WTC11 (cell line): ENCODE measurements around the gene POU2F1. TPM values are rescaled to one million over a fixed set of nuclear protein-coding genes. Genes with fewer than 3 reads are reported as not detected.

Experiments
- ATAC-seq: fragments of 200-7000 bp; cut with Tn5 transposase; 2 replicates; pipeline ENCODE4 v1.10.0; 2021; ENCODE audit warnings: mild to moderate bottlenecking, moderate library complexity
- CTCF ChIA-PET: fragments of 300-600 bp; sonication (Branson Sonifier 250); formaldehyde crosslinking; loops from one replicate; lab custom pipeline; 2021; ENCODE audit warnings: antibody characterized with exemption; lab: Charles Lee
- POLR2A ChIA-PET: fragments of 350-600 bp; sonication (Branson Sonifier 250); formaldehyde crosslinking; loops from one replicate; lab custom pipeline; 2021; ENCODE audit warnings: antibody characterized with exemption; lab: Charles Lee
- DNase-seq: peaks from one replicate; pipeline ENCODE4 v3.0.0; 2021; ENCODE audit warnings: low spot score
- H3K27ac Mint-ChIP-seq: 2 replicates; pipeline ENCODE4 v1.8.0; 2021; ENCODE audit warnings: mixed read lengths
- H3K27me3 Mint-ChIP-seq: 2 replicates; pipeline ENCODE4 v1.8.0; 2021; ENCODE audit warnings: low read depth, mild to moderate bottlenecking, moderate library complexity, mixed read lengths
- H3K36me3 Mint-ChIP-seq: 2 replicates; pipeline ENCODE4 v1.8.0; 2021; ENCODE audit warnings: mixed read lengths
- H3K4me1 Mint-ChIP-seq: 2 replicates; pipeline ENCODE4 v1.8.0; 2022; ENCODE audit warnings: mixed read lengths
- H3K4me3 Mint-ChIP-seq: 2 replicates; pipeline ENCODE4 v1.8.0; 2021; ENCODE audit warnings: mild to moderate bottlenecking, moderate library complexity, mixed read lengths
- H3K9me3 Mint-ChIP-seq: 2 replicates; pipeline ENCODE4 v1.8.0; 2021; ENCODE audit warnings: mixed read lengths
- CBFB ChIP-seq: sonication (generic); formaldehyde crosslinking; IDR thresholded peaks from 2 replicates; pipeline ENCODE4 v1.8.1; 2022; ENCODE audit warnings: mild to moderate bottlenecking, low read depth, missing genetic modification reagents
- GABPB1 ChIP-seq: sonication (generic); formaldehyde crosslinking; IDR thresholded peaks from 2 replicates; pipeline ENCODE4 v1.8.1; 2023; ENCODE audit warnings: mild to moderate bottlenecking, missing genetic modification reagents
- JUN ChIP-seq: sonication (generic); formaldehyde crosslinking; IDR thresholded peaks from 2 replicates; pipeline ENCODE4 v1.8.0; 2023; ENCODE audit warnings: mild to moderate bottlenecking, missing genetic modification reagents
- KAT7 ChIP-seq: sonication (generic); formaldehyde crosslinking; IDR thresholded peaks from 2 replicates; pipeline ENCODE4 v1.8.1; 2023; ENCODE audit warnings: missing genetic modification reagents, mild to moderate bottlenecking, borderline replicate concordance
- MXD4 ChIP-seq: fragments of 250-450 bp; sonication (Bioruptor Pico); IDR thresholded peaks from 2 replicates; pipeline ENCODE4 v1.8.0; 2021; ENCODE audit warnings: mild to moderate bottlenecking, moderate library complexity, borderline replicate concordance
- MYBL2 ChIP-seq: sonication (generic); formaldehyde crosslinking; IDR thresholded peaks from 2 replicates; pipeline ENCODE4 v1.8.1; 2023; ENCODE audit warnings: mild to moderate bottlenecking, moderate library complexity, missing genetic modification reagents
- NFE2L1 ChIP-seq: sonication (generic); formaldehyde crosslinking; IDR thresholded peaks from 2 replicates; pipeline ENCODE4 v1.8.1; 2023; ENCODE audit warnings: missing genetic modification reagents
- TEAD1 ChIP-seq: sonication (generic); formaldehyde crosslinking; IDR thresholded peaks from 2 replicates; pipeline ENCODE4 v1.8.0; 2022; ENCODE audit warnings: mild to moderate bottlenecking, missing genetic modification reagents
- ZNF138 ChIP-seq: sonication (generic); formaldehyde crosslinking; conservative IDR thresholded peaks from 2 replicates; pipeline ENCODE4 v1.8.1; 2022; ENCODE audit warnings: mild to moderate bottlenecking, moderate library complexity, missing genetic modification reagents
- ZNF219 ChIP-seq: sonication (generic); formaldehyde crosslinking; IDR thresholded peaks from 2 replicates; pipeline ENCODE4 v1.8.0; 2023; ENCODE audit warnings: missing genetic modification reagents, mild to moderate bottlenecking, borderline replicate concordance
- ZNF232 ChIP-seq: sonication (generic); formaldehyde crosslinking; IDR thresholded peaks from 2 replicates; pipeline ENCODE4 v1.8.0; 2022; ENCODE audit warnings: mild to moderate bottlenecking, missing genetic modification reagents
- ZNF263 ChIP-seq: sonication (generic); formaldehyde crosslinking; IDR thresholded peaks from 2 replicates; pipeline ENCODE4 v1.8.1; 2022; ENCODE audit warnings: low read depth, mild to moderate bottlenecking, moderate library complexity, missing genetic modification reagents
- ZNF396 ChIP-seq: fragments of 250-450 bp; sonication (Bioruptor Pico); IDR thresholded peaks from 2 replicates; pipeline ENCODE4 v1.8.0; 2021; ENCODE audit warnings: mild to moderate bottlenecking, moderate library complexity, borderline replicate concordance
- ZNF423 ChIP-seq: fragments of 250-450 bp; sonication (Bioruptor Pico); IDR thresholded peaks from 2 replicates; pipeline ENCODE4 v2.1.2; 2022; ENCODE audit warnings: mild to moderate bottlenecking, moderate library complexity
- total RNA-seq: library from RNA; stranded (reverse); gene quantifications from 3 replicates; pipeline ENCODE4 v1.2.3, GENCODE V29; 2021
- TF ChIP-seq, protein P1 (sequence below): fragments of 250-450 bp; sonication (Bioruptor Pico); conservative IDR thresholded peaks from 2 replicates; pipeline ENCODE4 v1.9.0; 2021; ENCODE audit warnings: mild to moderate bottlenecking
- TF ChIP-seq, protein P2 (sequence below): fragments of 250-450 bp; sonication (Bioruptor Pico); IDR thresholded peaks from 2 replicates; pipeline ENCODE4 v1.9.0; 2021; ENCODE audit warnings: moderate library complexity, mild to moderate bottlenecking, inconsistent platforms, borderline replicate concordance
- TF ChIP-seq, protein P3 (sequence below): sonication (generic); formaldehyde crosslinking; IDR thresholded peaks from 2 replicates; pipeline ENCODE4 v1.8.1; 2023; ENCODE audit warnings: mild to moderate bottlenecking, missing genetic modification reagents, moderate library complexity
- TF ChIP-seq, protein P4 (sequence below): sonication (generic); formaldehyde crosslinking; IDR thresholded peaks from 2 replicates; pipeline ENCODE4 v1.8.1; 2023; ENCODE audit warnings: mild to moderate bottlenecking, missing genetic modification reagents
- TF ChIP-seq, protein P5 (sequence below): sonication (generic); formaldehyde crosslinking; IDR thresholded peaks from 2 replicates; pipeline ENCODE4 v1.8.1; 2023; ENCODE audit warnings: mild to moderate bottlenecking, moderate library complexity, missing genetic modification reagents
- TF ChIP-seq, protein P6 (sequence below): sonication (generic); formaldehyde crosslinking; IDR thresholded peaks from 2 replicates; pipeline ENCODE4 v1.8.0; 2022; ENCODE audit warnings: mild to moderate bottlenecking, missing genetic modification reagents
- TF ChIP-seq, protein P7 (sequence below): sonication (generic); formaldehyde crosslinking; conservative IDR thresholded peaks from 2 replicates; pipeline ENCODE4 v1.8.1; 2022; ENCODE audit warnings: mild to moderate bottlenecking, missing genetic modification reagents
- TF ChIP-seq, protein P8 (sequence below): sonication (generic); formaldehyde crosslinking; IDR thresholded peaks from 2 replicates; pipeline ENCODE4 v1.8.1; 2022; ENCODE audit warnings: mild to moderate bottlenecking, moderate library complexity, missing genetic modification reagents

The POU2F1 gene
- total RNA-seq, 1 experiment from 2014 or later, result 51.3 TPM

DNA sequence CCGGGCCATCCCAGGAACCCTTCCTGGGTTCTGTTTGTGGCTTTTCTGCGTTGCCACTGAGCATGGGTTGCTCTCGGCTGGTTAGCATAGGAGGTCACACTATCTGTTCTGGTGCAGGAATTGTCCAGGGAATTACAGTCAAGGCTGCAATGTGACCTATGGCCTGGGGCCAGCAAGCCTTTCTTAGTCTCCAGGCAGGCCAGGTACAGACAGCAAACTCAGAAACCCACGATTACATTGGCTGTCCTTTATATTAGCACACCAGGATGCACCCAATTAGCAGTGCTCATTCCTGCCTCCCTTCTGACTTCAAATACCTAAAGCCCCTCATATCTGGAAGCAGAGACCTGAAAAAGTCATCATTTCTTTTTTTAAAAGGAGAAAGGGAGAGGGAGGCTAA is 242.4 kb downstream of the POU2F1 start:
- Mint-ChIP-seq H3K27ac (no peak overlapping the region), H3K4me1 (peaks cover 27% of the 10 kb centered on the region), H3K4me3 (no peak overlapping the region), H3K36me3 (no peaks in the 10 kb centered on the region), H3K9me3 (no peaks in the 10 kb centered on the region), H3K27me3 (peaks cover 6% of the 10 kb centered on the region)
- no peak for ATAC-seq
- POLR2A ChIA-PET, result no interaction called here
- DNase-seq, result no peak
- CTCF ChIA-PET, result no interaction called here
- TF ChIP-seq, protein P1, sequence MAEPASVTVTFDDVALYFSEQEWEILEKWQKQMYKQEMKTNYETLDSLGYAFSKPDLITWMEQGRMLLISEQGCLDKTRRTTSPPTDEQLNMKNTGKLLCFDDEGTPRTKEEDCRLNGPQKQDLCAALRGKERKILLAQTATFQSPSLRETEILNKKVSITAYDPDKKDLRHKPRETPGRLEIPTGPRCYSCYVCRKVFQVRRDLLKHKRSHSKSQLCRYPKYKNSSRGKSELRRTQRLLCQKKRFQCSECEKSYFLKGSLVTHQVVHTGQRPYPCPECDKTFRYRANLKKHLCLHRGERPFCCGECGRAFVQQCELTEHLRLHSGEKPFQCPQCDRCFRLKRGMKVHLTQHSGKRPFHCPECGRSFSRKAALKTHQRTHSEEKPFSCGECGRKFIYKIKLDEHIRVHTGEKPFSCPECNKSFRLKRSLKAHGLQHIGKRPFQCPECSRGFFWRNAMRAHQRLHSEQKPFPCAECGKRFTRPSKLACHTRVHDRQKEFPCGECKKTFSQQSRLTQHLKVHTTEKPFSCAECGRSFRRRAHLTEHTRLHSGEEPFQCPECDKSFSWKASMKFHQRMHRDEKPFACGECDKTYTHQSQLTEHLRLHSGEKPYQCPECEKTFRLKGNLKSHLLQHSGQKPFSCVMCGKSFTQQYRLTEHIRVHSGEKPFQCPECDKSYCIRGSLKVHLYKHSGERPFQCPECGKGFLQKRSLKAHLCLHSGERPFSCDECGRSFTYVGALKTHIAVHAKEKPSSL (CRISPR knock-in tag), result no peak
- no peak for TF ChIP-seq CBFB
- TF ChIP-seq, protein P2, sequence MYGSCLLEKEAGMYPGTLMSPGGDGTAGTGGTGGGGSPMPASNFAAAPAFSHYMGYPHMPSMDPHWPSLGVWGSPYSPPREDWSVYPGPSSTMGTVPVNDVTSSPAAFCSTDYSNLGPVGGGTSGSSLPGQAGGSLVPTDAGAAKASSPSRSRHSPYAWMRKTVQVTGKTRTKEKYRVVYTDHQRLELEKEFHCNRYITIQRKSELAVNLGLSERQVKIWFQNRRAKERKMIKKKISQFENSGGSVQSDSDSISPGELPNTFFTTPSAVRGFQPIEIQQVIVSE (CRISPR knock-in tag), result no peak
- TF ChIP-seq, protein P3, sequence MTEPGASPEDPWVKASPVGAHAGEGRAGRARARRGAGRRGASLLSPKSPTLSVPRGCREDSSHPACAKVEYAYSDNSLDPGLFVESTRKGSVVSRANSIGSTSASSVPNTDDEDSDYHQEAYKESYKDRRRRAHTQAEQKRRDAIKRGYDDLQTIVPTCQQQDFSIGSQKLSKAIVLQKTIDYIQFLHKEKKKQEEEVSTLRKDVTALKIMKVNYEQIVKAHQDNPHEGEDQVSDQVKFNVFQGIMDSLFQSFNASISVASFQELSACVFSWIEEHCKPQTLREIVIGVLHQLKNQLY (CRISPR knock-in tag), result no peak
- no peak for TF ChIP-seq JUN
- TF ChIP-seq ZNF423, result no peak
- no peak for TF ChIP-seq MYBL2 (CRISPR knock-in tag)
- TF ChIP-seq, protein P4, sequence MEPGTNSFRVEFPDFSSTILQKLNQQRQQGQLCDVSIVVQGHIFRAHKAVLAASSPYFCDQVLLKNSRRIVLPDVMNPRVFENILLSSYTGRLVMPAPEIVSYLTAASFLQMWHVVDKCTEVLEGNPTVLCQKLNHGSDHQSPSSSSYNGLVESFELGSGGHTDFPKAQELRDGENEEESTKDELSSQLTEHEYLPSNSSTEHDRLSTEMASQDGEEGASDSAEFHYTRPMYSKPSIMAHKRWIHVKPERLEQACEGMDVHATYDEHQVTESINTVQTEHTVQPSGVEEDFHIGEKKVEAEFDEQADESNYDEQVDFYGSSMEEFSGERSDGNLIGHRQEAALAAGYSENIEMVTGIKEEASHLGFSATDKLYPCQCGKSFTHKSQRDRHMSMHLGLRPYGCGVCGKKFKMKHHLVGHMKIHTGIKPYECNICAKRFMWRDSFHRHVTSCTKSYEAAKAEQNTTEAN (CRISPR knock-in tag), result no peak
- no peak for TF ChIP-seq MXD4
- TF ChIP-seq GABPB1 (CRISPR knock-in tag), result no peak
- TF ChIP-seq, protein P5, sequence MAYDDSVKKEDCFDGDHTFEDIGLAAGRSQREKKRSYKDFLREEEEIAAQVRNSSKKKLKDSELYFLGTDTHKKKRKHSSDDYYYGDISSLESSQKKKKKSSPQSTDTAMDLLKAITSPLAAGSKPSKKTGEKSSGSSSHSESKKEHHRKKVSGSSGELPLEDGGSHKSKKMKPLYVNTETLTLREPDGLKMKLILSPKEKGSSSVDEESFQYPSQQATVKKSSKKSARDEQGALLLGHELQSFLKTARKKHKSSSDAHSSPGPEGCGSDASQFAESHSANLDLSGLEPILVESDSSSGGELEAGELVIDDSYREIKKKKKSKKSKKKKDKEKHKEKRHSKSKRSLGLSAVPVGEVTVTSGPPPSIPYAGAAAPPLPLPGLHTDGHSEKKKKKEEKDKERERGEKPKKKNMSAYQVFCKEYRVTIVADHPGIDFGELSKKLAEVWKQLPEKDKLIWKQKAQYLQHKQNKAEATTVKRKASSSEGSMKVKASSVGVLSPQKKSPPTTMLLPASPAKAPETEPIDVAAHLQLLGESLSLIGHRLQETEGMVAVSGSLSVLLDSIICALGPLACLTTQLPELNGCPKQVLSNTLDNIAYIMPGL, result no peak
- TF ChIP-seq ZNF263, result no peak
- TF ChIP-seq, protein P6, sequence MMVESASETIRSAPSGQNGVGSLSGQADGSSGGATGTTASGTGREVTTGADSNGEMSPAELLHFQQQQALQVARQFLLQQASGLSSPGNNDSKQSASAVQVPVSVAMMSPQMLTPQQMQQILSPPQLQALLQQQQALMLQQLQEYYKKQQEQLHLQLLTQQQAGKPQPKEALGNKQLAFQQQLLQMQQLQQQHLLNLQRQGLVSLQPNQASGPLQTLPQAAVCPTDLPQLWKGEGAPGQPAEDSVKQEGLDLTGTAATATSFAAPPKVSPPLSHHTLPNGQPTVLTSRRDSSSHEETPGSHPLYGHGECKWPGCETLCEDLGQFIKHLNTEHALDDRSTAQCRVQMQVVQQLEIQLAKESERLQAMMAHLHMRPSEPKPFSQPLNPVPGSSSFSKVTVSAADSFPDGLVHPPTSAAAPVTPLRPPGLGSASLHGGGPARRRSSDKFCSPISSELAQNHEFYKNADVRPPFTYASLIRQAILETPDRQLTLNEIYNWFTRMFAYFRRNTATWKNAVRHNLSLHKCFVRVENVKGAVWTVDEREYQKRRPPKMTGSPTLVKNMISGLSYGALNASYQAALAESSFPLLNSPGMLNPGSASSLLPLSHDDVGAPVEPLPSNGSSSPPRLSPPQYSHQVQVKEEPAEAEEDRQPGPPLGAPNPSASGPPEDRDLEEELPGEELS, result no peak
- TF ChIP-seq KAT7, result no peak

DNA sequence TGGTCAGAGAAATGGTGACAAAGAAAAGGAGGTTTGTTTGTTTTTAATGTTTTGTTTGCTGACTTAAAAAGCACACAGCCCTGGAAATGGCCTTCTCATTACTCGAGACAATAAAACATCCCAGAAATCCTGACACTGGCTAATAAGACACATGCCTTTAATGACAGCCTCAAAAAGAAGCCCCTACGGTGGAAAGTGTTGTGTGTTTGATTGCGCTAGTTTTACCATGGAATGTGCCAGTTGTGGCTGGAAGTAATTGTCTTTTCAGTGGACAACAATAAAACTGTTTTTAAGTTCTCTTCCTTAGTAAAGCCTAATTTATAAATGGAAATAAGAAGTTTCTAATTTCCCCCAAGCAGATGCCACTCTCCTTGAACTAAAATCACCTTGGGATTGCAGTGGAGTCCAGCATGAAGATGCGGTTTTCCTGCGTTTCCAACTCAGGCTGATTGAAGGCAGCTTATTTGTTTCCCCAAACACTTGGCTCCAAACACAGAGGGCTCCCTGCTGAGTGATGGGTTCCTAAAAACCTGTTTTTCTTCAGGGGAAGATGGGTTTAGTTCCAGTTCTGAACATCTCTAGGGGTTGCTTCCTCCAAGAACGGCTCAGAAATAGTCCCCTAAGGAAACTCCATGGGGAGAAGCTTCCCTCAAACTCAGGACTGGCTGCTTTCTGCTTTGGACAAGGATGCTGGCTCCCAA is 243.3 kb downstream of the POU2F1 start:
- Mint-ChIP-seq H3K27me3 (no peaks in the 10 kb centered on the region), H3K4me3 (no peak overlapping the region), H3K36me3 (no peaks in the 10 kb centered on the region), H3K27ac (no peak overlapping the region), H3K4me1 (peaks cover 30% of the 10 kb centered on the region), H3K9me3 (no peaks in the 10 kb centered on the region)
- ChIA-PET POLR2A (no interaction called here), CTCF (interaction anchor here (1.2 to 2.2 kb wide), 5 partner anchors 9 to 224 kb away, joined by 3 to 8 read pairs (median 5); no protein-coding TSS in a partner anchor)
- DNase-seq (no peak), ATAC-seq (no peak)
- TF ChIP-seq ZNF138 (CRISPR knock-in tag) (no peak), ZNF396 (no peak), ZNF232 (no peak), TEAD1 (CRISPR knock-in tag) (no peak), NFE2L1 (CRISPR knock-in tag) (no peak), JUN (no peak), ZNF219 (CRISPR knock-in tag) (no peak)
- TF ChIP-seq, protein P7, sequence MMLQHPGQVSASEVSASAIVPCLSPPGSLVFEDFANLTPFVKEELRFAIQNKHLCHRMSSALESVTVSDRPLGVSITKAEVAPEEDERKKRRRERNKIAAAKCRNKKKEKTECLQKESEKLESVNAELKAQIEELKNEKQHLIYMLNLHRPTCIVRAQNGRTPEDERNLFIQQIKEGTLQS (CRISPR knock-in tag), result no peak
- TF ChIP-seq, protein P8, sequence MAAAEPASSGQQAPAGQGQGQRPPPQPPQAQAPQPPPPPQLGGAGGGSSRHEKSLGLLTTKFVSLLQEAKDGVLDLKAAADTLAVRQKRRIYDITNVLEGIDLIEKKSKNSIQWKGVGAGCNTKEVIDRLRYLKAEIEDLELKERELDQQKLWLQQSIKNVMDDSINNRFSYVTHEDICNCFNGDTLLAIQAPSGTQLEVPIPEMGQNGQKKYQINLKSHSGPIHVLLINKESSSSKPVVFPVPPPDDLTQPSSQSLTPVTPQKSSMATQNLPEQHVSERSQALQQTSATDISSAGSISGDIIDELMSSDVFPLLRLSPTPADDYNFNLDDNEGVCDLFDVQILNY, result no peak
- TF ChIP-seq, protein P5, result no peak
